OCI-LY3 (cell line): ENCODE data around the gene ICA1.

Source experiments
- H2AFZ ChIP-seq: fragments of 200-600, 300-600 bp; shearing (Covaris generic); 2 replicates; pipeline ENCODE4 v1.6.0; 2014; ENCODE audit warnings: antibody characterized with exemption, low read depth, low read length
- H3K27ac ChIP-seq: fragments of 200-600, 300-600 bp; sonication (generic); 2 replicates; pipeline ENCODE4 v1.5.1; 2014; ENCODE audit warnings: mild to moderate bottlenecking, low read length, moderate library complexity, mixed read lengths
- H3K27me3 ChIP-seq: fragments of 200-600, 300-600 bp; sonication (generic); 2 replicates; pipeline ENCODE4 v1.6.1; 2014; ENCODE audit warnings: low read depth, low read length, mixed read lengths
- H3K36me3 ChIP-seq: fragments of 200-600, 300-600 bp; sonication (generic); replicated peaks from 2 replicates; pipeline ENCODE3; 2014; ENCODE audit warnings: low read depth, low read length, mixed read lengths
- H3K4me1 ChIP-seq: fragments of 300-600, 200-600 bp; sonication (generic); 2 replicates; pipeline ENCODE4 v1.6.1; 2014; ENCODE audit warnings: low read length, mixed read lengths
- H3K4me2 ChIP-seq: fragments of 200-600, 300-600 bp; sonication (generic); 2 replicates; pipeline ENCODE4 v1.6.1; 2014; ENCODE audit warnings: low read length, mixed read lengths
- H3K4me3 ChIP-seq: fragments of 300-600, 200-600 bp; sonication (generic); 2 replicates; pipeline ENCODE4 v1.5.1; 2014; ENCODE audit warnings: antibody characterized with exemption, mild to moderate bottlenecking, low read length, moderate library complexity
- H3K79me2 ChIP-seq: fragments of 300-600, 200-600 bp; shearing (Covaris generic); 2 replicates; pipeline ENCODE4 v1.6.1; 2014; ENCODE audit warnings: mild to moderate bottlenecking, low read length, mixed read lengths
- H3K9ac ChIP-seq: fragments of 300-600, 200-600 bp; shearing (Covaris generic); 2 replicates; pipeline ENCODE4 v1.6.0; 2014; ENCODE audit warnings: mild to moderate bottlenecking, low read length, moderate library complexity
- H3K9me3 ChIP-seq: fragments of 200-600, 300-600 bp; shearing (Covaris generic); 2 replicates; pipeline ENCODE4 v1.6.1; 2014; ENCODE audit warnings: low read length, mixed read lengths; ENCODE audit not compliant: insufficient read depth
- H4K20me1 ChIP-seq: fragments of 200-600, 300-600 bp; sonication (generic); 2 replicates; pipeline ENCODE4 v1.6.1; 2016; ENCODE audit warnings: low read length, mixed read lengths; ENCODE audit not compliant: insufficient read depth
- EZH2phosphoT487 ChIP-seq: fragments of 200-600 bp; shearing (Covaris generic); IDR thresholded peaks from 2 replicates; pipeline ENCODE4 v1.6.1; 2018; ENCODE audit warnings: antibody characterized with exemption, mixed run types, low read depth
- TF ChIP-seq, protein P1 (sequence below): fragments of 200-600, 300-600 bp; sonication (generic); IDR thresholded peaks from 2 replicates; pipeline ENCODE4 v1.5.1; 2014; ENCODE audit warnings: antibody characterized with exemption, low read length, low read depth

Gene ICA1

GRCh38 chr7:8204339-8205030 lies 57.5 kb downstream of the ICA1 start:
- no peaks in the 10 kb centered on the region for H3K36me3 ChIP-seq
- no peak overlapping the region for H3K9ac ChIP-seq
- no peaks in the 10 kb centered on the region for H3K4me1 ChIP-seq
- H3K79me2 ChIP-seq: no peaks in the 10 kb centered on the region
- no peak overlapping the region for H2AFZ ChIP-seq
- TF ChIP-seq EZH2phosphoT487: no peak
- TF ChIP-seq, protein P1, sequence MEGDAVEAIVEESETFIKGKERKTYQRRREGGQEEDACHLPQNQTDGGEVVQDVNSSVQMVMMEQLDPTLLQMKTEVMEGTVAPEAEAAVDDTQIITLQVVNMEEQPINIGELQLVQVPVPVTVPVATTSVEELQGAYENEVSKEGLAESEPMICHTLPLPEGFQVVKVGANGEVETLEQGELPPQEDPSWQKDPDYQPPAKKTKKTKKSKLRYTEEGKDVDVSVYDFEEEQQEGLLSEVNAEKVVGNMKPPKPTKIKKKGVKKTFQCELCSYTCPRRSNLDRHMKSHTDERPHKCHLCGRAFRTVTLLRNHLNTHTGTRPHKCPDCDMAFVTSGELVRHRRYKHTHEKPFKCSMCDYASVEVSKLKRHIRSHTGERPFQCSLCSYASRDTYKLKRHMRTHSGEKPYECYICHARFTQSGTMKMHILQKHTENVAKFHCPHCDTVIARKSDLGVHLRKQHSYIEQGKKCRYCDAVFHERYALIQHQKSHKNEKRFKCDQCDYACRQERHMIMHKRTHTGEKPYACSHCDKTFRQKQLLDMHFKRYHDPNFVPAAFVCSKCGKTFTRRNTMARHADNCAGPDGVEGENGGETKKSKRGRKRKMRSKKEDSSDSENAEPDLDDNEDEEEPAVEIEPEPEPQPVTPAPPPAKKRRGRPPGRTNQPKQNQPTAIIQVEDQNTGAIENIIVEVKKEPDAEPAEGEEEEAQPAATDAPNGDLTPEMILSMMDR: no peak
- H3K4me3 ChIP-seq: no peak overlapping the region
- H3K27me3 ChIP-seq: no peaks in the 10 kb centered on the region; the same call in 1 of the 2 replicates
- no peak overlapping the region for H3K4me2 ChIP-seq
- H3K9me3 ChIP-seq: no peaks in the 10 kb centered on the region
- H4K20me1 ChIP-seq: no peaks in the 10 kb centered on the region
- H3K27ac ChIP-seq: no peak overlapping the region

GRCh38 chr7:8201846-8202441 lies 60.0 kb downstream of the ICA1 start:
- Histone ChIP-seq H4K20me1 (no peaks in the 10 kb centered on the region), H3K4me3 (no peak overlapping the region), H3K4me2 (no peak overlapping the region), H2AFZ (no peak overlapping the region), H3K9me3 (no peaks in the 10 kb centered on the region), H3K27me3 (no peaks in the 10 kb centered on the region; the same call in 1 of the 2 replicates), H3K79me2 (no peaks in the 10 kb centered on the region), H3K9ac (no peak overlapping the region), H3K36me3 (no peaks in the 10 kb centered on the region), H3K27ac (no peak overlapping the region), H3K4me1 (no peaks in the 10 kb centered on the region)
- TF ChIP-seq, protein P1: no peak

DNA sequence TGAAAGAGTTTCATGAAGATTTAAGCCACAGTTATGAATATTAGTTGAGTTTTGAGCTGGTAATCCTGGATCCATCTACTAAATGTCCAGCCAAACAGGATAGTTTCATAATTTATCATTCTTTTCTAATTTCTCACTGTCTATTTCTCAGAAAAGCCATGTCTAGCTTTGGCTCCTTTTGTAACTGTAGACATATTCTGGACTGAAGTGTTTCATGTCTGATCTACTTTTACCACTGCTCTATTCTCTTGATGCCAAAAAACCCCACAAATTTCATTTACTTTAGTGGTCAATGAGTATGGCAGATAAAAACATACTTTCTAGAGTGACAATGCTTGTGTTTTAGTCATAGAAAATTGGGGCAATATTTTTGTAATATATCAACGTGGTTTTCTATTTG lies 61.2 kb downstream of the ICA1 start:
- H3K9ac ChIP-seq: no peak overlapping the region
- no peaks in the 10 kb centered on the region for H3K27me3 ChIP-seq
- TF ChIP-seq, protein P1: no peak
- no peak for TF ChIP-seq EZH2phosphoT487
- no peaks in the 10 kb centered on the region for H3K9me3 ChIP-seq
- H3K4me3 ChIP-seq: no peak overlapping the region
- H4K20me1 ChIP-seq: no peaks in the 10 kb centered on the region
- H3K27ac ChIP-seq: no peak overlapping the region
- H3K4me2 ChIP-seq: no peak overlapping the region
- H3K79me2 ChIP-seq: no peaks in the 10 kb centered on the region
- no peaks in the 10 kb centered on the region for H3K36me3 ChIP-seq
- no peak overlapping the region for H2AFZ ChIP-seq
- H3K4me1 ChIP-seq: no peaks in the 10 kb centered on the region

DNA sequence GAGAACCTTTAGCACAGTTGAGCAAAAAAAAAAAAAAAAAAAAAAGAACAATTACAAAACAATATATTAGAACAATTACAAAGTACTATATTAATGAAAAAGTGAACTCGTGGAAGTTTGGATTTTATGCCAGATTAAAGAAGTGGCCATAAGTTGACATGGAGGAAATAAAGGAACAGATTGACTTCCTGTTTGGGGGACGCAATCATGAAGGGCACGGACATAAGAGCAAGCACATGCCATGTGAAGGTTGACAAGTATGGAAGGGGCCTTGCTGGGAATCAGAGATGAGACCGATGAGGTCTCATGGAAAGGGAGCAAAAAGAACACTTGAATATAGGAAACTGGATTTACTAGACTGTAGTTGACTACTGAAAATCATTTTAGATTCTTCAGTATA lies 61.7 kb downstream of the ICA1 start:
- Histone ChIP-seq H3K4me1 (no peaks in the 10 kb centered on the region), H3K9ac (no peak overlapping the region), H3K27ac (no peak overlapping the region), H4K20me1 (no peaks in the 10 kb centered on the region), H3K4me3 (no peak overlapping the region), H3K9me3 (no peaks in the 10 kb centered on the region), H3K36me3 (no peaks in the 10 kb centered on the region), H3K27me3 (no peaks in the 10 kb centered on the region), H3K4me2 (no peak overlapping the region), H3K79me2 (no peaks in the 10 kb centered on the region), H2AFZ (no peak overlapping the region)
- TF ChIP-seq, protein P1: no peak
- TF ChIP-seq EZH2phosphoT487: no peak
